GM10266 (cell line): Measurements from ENCODE around the gene ARGLU1.
A peak's percentile ranks its signal among the peaks of the same experiment; 100 is the strongest.

Source experiments
- DNase-seq: peaks from one replicate; pipeline ENCODE4 v3.0.0; 2012; ENCODE audit errors: extremely low spot score
- CTCF ChIP-seq: IDR thresholded peaks from 2 replicates; pipeline ENCODE4 v1.5.1; 2012; ENCODE audit warnings: mild to moderate bottlenecking, low read depth; ENCODE audit not compliant: control insufficient read depth, insufficient read depth; ENCODE audit errors: missing control alignments

ARGLU1 gene

DNA sequence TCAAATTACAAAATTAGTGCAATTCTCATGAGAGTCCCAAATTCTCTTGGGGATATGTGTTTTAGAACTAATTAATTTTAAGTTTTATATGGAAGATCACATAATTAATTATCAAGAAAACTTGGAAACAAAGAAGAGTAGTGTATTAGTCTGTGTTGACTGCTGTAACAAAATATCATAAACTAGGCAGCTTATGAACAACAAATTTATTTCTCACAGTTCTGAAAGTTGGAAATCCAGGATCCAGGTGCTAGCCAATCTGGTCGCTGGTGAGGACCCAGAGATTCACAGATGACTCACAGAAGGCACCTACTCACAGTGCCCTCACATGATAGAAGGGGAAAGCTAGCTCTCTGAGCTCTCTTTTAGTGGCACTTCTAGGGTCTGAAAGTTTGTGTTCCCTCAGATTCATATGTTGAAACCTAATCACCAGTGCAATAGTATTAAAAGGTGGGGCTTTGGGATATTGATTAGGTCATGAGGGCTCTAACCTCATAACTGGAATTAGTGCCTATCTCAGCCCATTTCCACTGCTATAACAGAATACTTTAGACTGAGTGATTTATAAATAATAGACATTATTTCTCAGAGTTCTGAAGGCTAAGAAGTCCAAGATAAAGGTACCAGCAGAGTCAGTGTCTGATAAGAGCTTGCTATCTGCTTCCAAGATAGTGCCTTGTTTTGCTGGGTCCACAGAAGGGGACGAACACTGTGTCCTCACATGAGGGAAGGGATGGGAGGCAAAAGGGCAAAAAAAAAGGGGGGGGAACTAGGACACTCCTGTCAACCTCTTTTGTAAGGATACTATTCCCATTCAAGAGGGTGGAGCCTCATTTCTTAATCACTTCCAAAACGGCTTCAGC, 1.5 kb upstream of the ARGLU1 start:
- DNase-seq: no peak
- no peak for TF ChIP-seq CTCF

DNA sequence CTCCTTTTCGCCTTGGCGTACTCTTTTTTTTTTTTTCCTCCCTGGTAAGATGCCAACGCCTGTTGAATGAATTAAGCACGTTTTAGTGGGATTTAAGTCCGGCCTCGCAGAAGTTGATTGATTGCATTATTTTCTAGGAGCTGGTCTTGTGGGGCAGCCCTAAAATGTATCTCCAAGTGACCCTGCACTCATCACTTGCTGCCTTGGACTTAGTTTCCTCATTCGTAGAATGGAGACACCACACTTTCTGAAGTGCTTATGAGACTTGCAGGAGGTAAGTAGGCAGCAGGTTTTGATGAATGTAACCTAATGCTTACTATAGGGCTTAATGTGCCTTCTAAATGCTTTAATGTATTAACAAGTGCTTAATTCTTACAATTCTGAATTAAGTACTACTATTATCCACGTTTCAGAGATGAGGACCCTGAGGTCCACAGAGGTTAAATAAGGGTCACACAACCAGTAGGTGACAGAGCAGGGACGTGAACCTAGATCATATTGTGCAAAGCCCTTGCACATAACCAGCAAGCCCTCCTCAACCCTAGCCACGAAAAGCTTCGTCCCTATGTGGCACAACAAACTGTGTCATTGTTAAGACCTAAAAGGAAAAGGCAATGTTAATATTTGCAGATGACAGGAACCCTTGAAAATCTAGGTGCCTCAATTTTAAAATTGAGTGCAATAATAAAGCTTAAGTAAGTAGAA, 514 bp upstream of the ARGLU1 start:
- TF ChIP-seq CTCF: no peak
- DNase-seq: peak; percentile 26

- peak; percentile 74 for DNase-seq
- TF ChIP-seq CTCF: no peak
These were observed 1.1 kb downstream of the ARGLU1 start for GRCh38 chr13:106566641-106567473.

DNA sequence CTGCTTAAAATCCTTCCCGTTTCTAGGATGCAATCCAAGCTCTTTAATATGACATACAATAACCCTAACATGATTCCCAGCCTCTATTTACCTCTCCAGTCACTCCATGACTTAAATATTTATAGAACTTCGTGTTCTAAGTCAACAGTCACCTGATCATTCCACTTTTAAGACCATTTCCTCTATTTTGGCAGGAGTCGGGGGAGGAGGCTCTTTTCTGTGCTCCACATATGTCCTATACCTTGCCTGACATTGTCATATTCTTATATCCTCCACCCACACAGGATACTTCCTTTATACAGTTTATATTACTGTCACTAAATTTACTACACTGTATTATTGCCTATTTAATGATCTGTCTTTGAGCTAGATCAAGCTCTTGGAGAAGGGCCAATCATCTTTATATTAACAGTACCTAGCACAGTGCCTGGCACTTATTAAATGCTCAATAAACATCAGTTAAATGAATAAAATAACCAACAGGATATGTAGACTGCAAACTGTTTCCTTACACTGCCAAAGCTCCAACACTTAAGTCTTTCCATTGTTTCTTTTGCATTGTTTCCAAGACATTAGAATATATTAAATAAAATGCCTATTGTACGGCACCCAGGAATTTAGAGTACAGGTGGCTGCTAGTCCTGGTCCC, 2.7 kb downstream of the ARGLU1 start:
- no peak for DNase-seq
- TF ChIP-seq CTCF: no peak

GRCh38 chr13:106562301-106562700, 5.6 kb downstream of the ARGLU1 start:
- no peak for TF ChIP-seq CTCF
- DNase-seq: no peak

DNA sequence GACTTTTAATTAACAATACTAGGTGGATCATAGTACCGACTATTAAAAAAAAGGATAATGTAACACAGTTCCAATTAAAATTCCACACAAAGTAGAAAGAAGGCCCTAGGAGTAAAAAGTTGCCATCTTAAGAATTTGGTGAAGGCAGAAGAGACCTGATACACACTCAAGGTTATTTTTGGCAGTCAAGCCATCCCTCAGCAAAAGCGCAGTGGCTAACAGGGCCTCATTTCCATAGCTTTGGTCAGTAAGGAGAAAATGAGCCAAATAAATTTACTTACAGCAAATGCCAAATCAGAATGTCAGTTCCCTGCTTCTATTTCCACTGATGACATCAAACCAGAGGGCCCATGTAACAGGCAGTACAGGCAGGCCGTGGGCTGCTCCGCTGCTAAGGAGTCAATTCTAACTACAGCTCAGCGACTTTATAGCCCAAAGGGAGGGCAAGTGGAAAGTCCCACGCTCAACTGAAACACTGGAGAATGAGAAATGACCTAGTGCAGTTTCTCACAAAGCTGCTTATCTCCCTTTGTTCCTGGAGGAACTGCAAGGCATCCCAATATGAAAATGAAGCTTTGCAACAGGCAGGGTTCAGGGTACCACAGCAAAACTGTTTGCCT, 6.3 kb downstream of the ARGLU1 start:
- peak; percentile 61 for DNase-seq
- no peak for TF ChIP-seq CTCF
